Hepatocyte (in vitro differentiated cells): ENCODE data around the gene OPRL1. TPM values are rescaled to one million over a fixed set of nuclear protein-coding genes. Genes with fewer than 3 reads are reported as not detected.

ENCODE experiments used
- DNase-seq: peaks from one replicate; pipeline ENCODE4 v3.0.0-alpha.2; 2016; ENCODE audit warnings: low spot score
- H2AFZ ChIP-seq: fragments of 200-600 bp; sonication (generic); 2 replicates; pipeline ENCODE4 v1.6.0; 2016; ENCODE audit warnings: antibody characterized with exemption, mild to moderate bottlenecking
- H3K27ac ChIP-seq: fragments of 200-600 bp; sonication (generic); 2 replicates; pipeline ENCODE4 v1.5.1; 2016; ENCODE audit warnings: mild to moderate bottlenecking
- H3K27me3 ChIP-seq: fragments of 200-600 bp; sonication (generic); 2 replicates; pipeline ENCODE4 v1.6.1; 2016
- H3K36me3 ChIP-seq: fragments of 200-600 bp; sonication (generic); replicated peaks from 2 replicates; pipeline ENCODE4 v1.5.1; 2016; ENCODE audit warnings: low read depth; ENCODE audit not compliant: insufficient read depth
- H3K4me1 ChIP-seq: fragments of 200-600 bp; sonication (generic); 2 replicates; pipeline ENCODE4 v1.5.1; 2016; ENCODE audit warnings: mild to moderate bottlenecking, moderate library complexity; ENCODE audit not compliant: insufficient read depth
- H3K4me2 ChIP-seq: fragments of 200-600 bp; sonication (generic); 2 replicates; pipeline ENCODE4 v1.6.0; 2016
- H3K4me3 ChIP-seq: fragments of 200-600 bp; sonication (generic); 2 replicates; pipeline ENCODE4 v1.5.1; 2016; ENCODE audit warnings: mild to moderate bottlenecking
- H3K79me2 ChIP-seq: fragments of 200-600 bp; sonication (generic); 2 replicates; pipeline ENCODE4 v1.6.0; 2017; ENCODE audit warnings: mild to moderate bottlenecking
- H3K9me2 ChIP-seq: fragments of 200-600 bp; sonication (generic); replicated peaks from 2 replicates; pipeline ENCODE4 v1.6.0; 2017; ENCODE audit warnings: mild to moderate bottlenecking; ENCODE audit not compliant: insufficient read depth
- H3K9me3 ChIP-seq: fragments of 200-600 bp; sonication (generic); 2 replicates; pipeline ENCODE4 v1.5.1; 2016; ENCODE audit warnings: low read depth, mild to moderate bottlenecking
- H4K20me1 ChIP-seq: fragments of 200-600 bp; sonication (generic); 2 replicates; pipeline ENCODE4 v1.6.0; 2016; ENCODE audit warnings: mild to moderate bottlenecking; ENCODE audit not compliant: insufficient read depth, poor library complexity, severe bottlenecking
- CTCF ChIP-seq: fragments of 200-600 bp; sonication (generic); IDR thresholded peaks from 2 replicates; pipeline ENCODE4 v1.5.1; 2016; ENCODE audit warnings: antibody characterized with exemption, mild to moderate bottlenecking; ENCODE audit not compliant: poor library complexity
- EZH2 ChIP-seq: fragments of 200-600 bp; sonication (generic); IDR thresholded peaks from 2 replicates; pipeline ENCODE4 v1.6.1; 2016; ENCODE audit warnings: antibody characterized with exemption, mild to moderate bottlenecking, borderline replicate concordance
- EZH2phosphoT487 ChIP-seq: fragments of 200-600 bp; sonication (generic); IDR thresholded peaks from one replicate; pipeline ENCODE4 v1.6.1; 2018; ENCODE audit warnings: antibody characterized with exemption, mild to moderate bottlenecking, low read depth, moderate library complexity; ENCODE audit not compliant: unreplicated experiment, severe bottlenecking
- WGBS: methylation state at CpG from one replicate; pipeline ENCODE4 v1.1.6; 2016; ENCODE audit warnings: low lambda C conversion rate; ENCODE audit errors: missing lambda C conversion rate; 5-methylcytosine and 5-hydroxymethylcytosine counted together
- polyA plus RNA-seq: library from polyadenylated mRNA; unstranded; fragments of >200 nt; fragmentation: Nextera tagmentation; extraction: Ambion mirVana; gene quantifications from 2 replicates; pipeline ENCODE4 v1.2.1, GENCODE V29; 2016
- total RNA-seq: library from RNA; depleted of rRNA; stranded (reverse); fragments of >200 nt; gene quantifications from 2 replicates; pipeline ENCODE4 v1.2.3, GENCODE V29; 2014

OPRL1 gene
- total and polyA plus RNA-seq, 2 experiments from 2014 or later, result 0.50 to 1.5 TPM

GRCh38 chr20:64080813-64081623 is 1.1 kb downstream of the OPRL1 start:
- H3K4me3 ChIP-seq, result no peak overlapping the region
- no peaks in the 10 kb centered on the region for H3K9me2 ChIP-seq
- H4K20me1 ChIP-seq, result no peaks in the 10 kb centered on the region
- H3K4me2 ChIP-seq, result peak overlapping the region; percentile 91
- TF ChIP-seq EZH2, result no peak
- no peak for TF ChIP-seq CTCF
- TF ChIP-seq EZH2phosphoT487, result no peak
- H3K4me1 ChIP-seq, result peaks cover 19% of the 10 kb centered on the region
- no peaks in the 10 kb centered on the region for H3K36me3 ChIP-seq
- H3K9me3 ChIP-seq, result no peaks in the 10 kb centered on the region
- 90% methylated on average over 11 of the region's 17 CpGs for WGBS
- no peak overlapping the region for H3K27ac ChIP-seq
- H3K79me2 ChIP-seq, result no peaks in the 10 kb centered on the region
- no peak overlapping the region for H2AFZ ChIP-seq
- H3K27me3 ChIP-seq, result peaks cover 34% of the 10 kb centered on the region
- DNase-seq, result no peak

- no peaks in the 10 kb centered on the region for H3K79me2 ChIP-seq
- no peak overlapping the region for H3K27ac ChIP-seq
- no peaks in the 10 kb centered on the region for H3K9me2 ChIP-seq
- H4K20me1 ChIP-seq, result no peaks in the 10 kb centered on the region
- peaks cover 38% of the 10 kb centered on the region for H3K27me3 ChIP-seq
- H3K9me3 ChIP-seq, result no peaks in the 10 kb centered on the region
- no peak overlapping the region for H3K4me2 ChIP-seq
- 98% methylated on average over 6 of the region's 6 CpGs for WGBS
- H3K36me3 ChIP-seq, result no peaks in the 10 kb centered on the region
- H3K4me1 ChIP-seq, result peaks cover 19% of the 10 kb centered on the region
- no peak overlapping the region for H3K4me3 ChIP-seq
- DNase-seq, result no peak
- no peak for TF ChIP-seq EZH2phosphoT487
- TF ChIP-seq CTCF, result no peak
- no peak for TF ChIP-seq EZH2
- H2AFZ ChIP-seq, result no peak overlapping the region
Measured at GRCh38 chr20:64081624-64081964, 1.7 kb downstream of the OPRL1 start.

DNA sequence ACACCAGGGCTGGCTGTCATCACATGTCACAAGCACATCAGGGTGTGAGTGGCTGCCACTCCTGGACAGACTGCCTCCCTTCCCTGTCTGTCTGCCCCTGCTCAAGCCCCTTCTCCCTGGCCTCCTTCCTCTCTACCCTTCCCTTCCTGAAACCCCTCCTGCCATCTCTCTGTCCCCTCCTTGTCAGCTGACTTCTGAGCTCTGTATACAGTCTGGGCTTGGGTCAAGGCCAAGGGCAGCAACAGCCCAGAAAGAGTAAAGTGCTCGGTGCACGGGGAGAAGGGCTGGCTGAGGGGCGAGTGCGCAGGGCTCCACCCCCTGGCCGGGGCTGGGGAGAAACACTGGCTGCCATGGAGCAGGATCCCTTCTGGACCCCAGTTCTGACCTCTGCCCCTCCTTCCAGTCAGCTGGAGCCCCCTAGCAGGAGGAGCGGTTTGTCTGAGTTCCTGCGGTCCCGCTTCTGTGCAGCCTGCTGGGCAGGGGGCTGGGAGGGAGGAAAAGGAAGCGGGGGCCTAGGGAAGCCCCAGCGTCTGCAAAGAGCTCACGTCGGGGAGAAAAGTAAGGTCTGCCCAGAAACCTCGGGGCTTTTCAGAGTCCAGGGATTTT is 2.3 kb downstream of the OPRL1 start:
- H3K9me2 ChIP-seq, result no peaks in the 10 kb centered on the region
- H3K27ac ChIP-seq, result no peak overlapping the region
- no peak overlapping the region for H3K4me3 ChIP-seq
- TF ChIP-seq EZH2, result no peak
- no peak for TF ChIP-seq CTCF
- TF ChIP-seq EZH2phosphoT487, result no peak
- H4K20me1 ChIP-seq, result no peaks in the 10 kb centered on the region
- no peaks in the 10 kb centered on the region for H3K9me3 ChIP-seq
- H3K36me3 ChIP-seq, result no peaks in the 10 kb centered on the region
- no peak for DNase-seq
- no peaks in the 10 kb centered on the region for H3K79me2 ChIP-seq
- WGBS, result 36% methylated on average over 8 of the region's 13 CpGs
- peaks cover 38% of the 10 kb centered on the region for H3K27me3 ChIP-seq
- H2AFZ ChIP-seq, result no peak overlapping the region
- peaks cover 19% of the 10 kb centered on the region for H3K4me1 ChIP-seq
- H3K4me2 ChIP-seq, result no peak overlapping the region
